T-helper 22 cell (primary cell): Measurements from ENCODE around the gene IGSF5.

Source experiments
- DNase-seq: peaks from one replicate; pipeline ENCODE4 v3.0.0-alpha.2; 2020; ENCODE audit warnings: low read depth

The IGSF5 gene

DNA sequence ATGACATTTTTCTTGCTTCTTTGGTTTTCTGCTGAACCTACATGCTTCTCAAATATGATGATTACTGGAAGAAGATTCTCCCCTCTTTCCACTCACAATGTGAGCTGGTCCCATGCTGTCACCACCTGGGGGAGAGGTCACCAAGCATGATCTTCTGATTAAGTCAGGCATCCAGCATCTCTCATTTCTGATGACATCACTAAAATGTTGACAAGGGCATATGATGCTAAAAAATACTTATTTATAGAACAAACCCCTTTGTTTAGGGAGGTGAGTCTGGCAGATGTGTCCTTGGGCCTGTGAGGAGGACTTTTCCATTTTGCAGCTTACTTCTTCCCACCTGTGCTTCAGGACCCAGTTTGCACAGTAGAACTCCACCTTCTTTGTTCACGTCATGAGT, 80.3 kb downstream of the IGSF5 start:
- DNase-seq = no peak

- DNase-seq = no peak
Observed at GRCh38 chr21:39834543-39834942, 89.6 kb downstream of the IGSF5 start.

GRCh38 chr21:39837861-39838359, 92.9 kb downstream of the IGSF5 start:
- no peak for DNase-seq

DNA sequence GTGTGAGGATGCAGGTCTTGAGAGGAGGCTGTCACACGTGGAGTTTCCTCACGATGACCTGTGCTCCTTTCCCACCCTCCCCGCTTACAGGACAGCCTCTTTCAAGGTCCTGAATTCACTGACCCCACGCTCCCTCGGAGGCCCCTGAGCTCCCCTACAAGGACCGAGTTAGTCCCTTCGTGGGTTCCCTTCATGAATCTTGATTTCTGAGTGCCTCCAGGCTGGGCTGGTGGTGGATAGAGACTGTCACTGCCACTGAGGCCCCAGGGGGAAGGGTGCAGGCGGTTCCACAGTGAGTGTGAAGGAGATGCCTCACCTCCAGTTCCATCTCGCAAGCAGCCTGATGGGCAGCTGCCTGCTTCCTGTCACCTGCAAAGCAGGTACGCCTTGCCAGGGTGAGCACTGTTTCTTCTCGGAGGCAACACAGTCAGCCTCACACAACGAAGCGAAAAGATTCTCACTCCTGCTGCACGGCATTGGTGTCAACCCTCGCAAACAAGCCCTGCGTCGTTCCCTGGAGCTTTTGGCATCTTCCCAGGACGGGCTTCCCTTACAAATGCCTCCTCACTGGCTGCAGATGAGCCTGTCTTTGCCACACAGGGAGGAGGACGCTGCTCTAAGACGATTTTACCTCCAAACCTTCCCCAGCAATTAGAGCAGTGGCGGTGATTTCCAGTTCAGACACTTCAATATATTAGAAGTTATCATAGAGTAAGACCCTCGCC, 95.6 kb downstream of the IGSF5 start:
- DNase-seq = no peak

GRCh38 chr21:39842741-39843459, 97.9 kb downstream of the IGSF5 start:
- no peak for DNase-seq

DNA sequence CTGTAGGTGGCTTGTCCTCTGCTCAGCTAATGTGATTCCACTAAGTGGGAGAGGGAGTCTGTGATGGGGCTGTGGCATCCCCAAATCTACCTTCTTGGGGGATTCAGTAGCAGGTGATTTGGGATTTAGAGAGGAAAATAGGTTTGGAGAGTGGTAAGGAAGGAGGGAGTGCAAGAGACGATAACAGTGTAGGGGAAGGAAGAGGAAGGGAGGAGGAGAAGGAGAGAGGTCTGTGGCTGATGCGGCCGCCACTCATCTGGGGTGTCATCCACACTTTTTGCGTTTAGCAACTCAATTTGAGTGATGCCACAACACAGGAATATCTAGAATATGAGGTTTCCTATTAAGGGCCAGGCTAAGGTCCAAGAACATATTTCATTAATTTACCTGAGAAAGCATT, 98.5 kb downstream of the IGSF5 start:
- DNase-seq = no peak

- DNase-seq = no peak
Observed at GRCh38 chr21:39843916-39844315, 98.9 kb downstream of the IGSF5 start.

DNA sequence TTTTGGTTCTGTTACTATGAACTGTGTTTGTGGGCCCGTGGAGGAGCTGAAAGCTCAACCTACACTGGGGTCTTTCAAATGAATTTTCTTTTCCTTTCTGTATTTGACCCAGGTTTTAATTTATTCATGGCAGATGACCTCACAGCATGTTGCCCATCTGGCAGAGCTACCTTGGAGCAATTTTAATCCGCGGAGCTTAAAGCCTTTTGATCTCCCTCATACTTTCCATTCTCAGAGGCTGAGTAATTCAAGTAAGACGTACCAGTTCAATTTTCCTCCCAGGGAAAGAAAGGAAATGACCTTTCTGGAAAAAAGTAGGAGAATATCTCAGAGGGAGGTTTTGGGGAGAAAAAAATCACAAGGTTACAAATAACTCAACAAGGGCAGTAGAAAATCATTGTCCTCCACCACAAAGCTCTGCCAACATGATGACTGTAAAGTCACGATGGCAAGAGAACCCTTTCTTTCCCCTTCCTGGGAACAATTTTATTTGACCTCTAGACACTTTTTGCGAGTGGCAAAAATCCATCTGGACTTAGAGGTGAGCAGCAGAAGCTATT, 100.7 kb downstream of the IGSF5 start:
- no peak for DNase-seq

DNA sequence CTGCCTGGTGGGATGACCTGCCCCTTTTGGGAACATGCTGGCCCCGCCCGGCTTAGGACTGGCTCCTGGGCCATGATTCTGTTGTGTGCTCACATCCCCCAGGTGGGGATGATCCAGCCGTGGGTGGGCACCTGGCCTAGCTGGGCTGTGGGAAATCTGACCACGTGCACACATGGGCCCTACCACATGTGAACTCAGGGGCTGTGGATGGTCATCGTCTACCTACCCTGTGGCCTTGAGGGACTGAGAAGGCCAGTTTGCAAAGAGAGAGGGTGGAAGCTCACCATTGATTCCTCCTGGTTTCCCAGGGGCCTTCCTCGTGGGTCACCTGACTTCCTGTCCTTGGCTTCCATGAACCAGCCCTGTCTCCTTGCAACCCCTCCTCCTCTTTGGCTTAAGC, 102.9 kb downstream of the IGSF5 start:
- DNase-seq = no peak

- no peak for DNase-seq
Observed at GRCh38 chr21:39849014-39849655, 104.2 kb downstream of the IGSF5 start.

DNA sequence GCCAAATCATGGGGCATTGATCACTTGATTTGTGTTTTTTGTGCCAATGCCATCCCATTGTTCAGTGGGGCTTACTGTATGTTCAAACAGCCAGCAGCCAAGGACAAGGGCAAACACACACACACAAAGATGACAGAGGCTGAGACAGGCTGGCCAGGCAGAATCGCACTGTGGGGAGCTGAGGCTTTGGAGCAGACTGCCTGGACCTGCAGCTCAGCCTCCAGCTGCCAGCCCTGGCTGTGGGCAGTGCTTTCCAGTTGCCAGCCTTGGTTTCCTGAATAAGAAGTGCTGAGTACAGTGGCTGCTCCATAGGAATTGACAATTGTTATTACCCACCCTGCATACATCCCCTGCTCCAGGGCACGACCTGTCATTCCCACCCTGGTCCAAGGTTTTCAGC, 105.3 kb downstream of the IGSF5 start:
- DNase-seq = no peak

DNA sequence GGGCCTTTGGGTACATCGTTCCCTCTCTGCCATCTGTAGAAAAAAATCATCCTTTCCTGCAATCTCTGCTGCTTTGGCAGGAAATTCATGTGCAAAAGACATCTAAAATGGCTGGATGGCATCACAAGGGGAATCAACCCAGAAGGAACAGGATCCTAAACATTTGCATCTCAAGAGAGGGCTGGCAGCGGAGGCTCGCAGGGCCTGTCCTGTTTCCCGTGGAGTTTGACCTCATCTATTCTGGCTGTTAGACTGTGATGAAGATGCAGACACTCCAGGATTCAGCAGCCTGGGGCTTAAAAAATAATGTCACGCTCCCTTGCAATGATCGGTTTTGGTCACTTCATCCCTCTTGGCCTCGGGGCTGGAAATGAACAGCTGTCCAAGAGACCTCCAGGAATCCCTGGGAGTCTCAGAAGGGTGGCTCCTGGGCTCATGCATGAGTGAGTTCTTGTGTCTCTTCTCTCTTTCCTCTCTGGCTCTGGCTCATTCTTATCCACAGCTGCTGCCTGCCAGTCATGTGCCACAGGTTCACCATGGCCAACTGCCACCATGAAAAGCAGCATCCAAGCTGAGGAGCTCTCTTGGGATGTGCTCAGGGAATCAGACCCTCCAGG, 106.1 kb downstream of the IGSF5 start:
- no peak for DNase-seq
